BJ (cell line): Measurements from ENCODE around the gene PIK3C2B. TPM values are rescaled to one million over a fixed set of nuclear protein-coding genes. Genes with fewer than 3 reads are reported as not detected.

ENCODE experiments used
- CTCF ChIA-PET: fragments of 350-600 bp; formaldehyde crosslinking; extraction: SDS; loops from one replicate; lab custom pipeline; 2021; ENCODE audit warnings: antibody characterized with exemption, inconsistent platforms; lab: Yijun Ruan, JAX
- POLR2A ChIA-PET: fragments of 300-600 bp; sonication (Branson Sonifier 250); formaldehyde crosslinking; extraction: SDS; loops from one replicate; lab custom pipeline; 2021; ENCODE audit warnings: antibody characterized with exemption; lab: Charles Lee
- DNase-seq: peaks from one replicate; pipeline ENCODE4 v3.0.0-alpha.2; 2011; ENCODE audit warnings: low read depth
- H3K27me3 ChIP-seq: 2 replicates; pipeline ENCODE4 v1.6.0; 2011; ENCODE audit warnings: low read length; ENCODE audit not compliant: control insufficient read depth, insufficient read depth
- H3K36me3 ChIP-seq: 2 replicates; pipeline ENCODE4 v1.5.1; 2011; ENCODE audit warnings: low read length; ENCODE audit not compliant: control insufficient read depth, insufficient read depth
- H3K4me3 ChIP-seq: 2 replicates; pipeline ENCODE4 v1.5.1; 2011; ENCODE audit warnings: low read depth, mild to moderate bottlenecking, control low read depth, low read length
- polyA plus RNA-seq: library from polyadenylated mRNA; depleted of rRNA; stranded (reverse); fragments of >200 nt; gene quantifications from 2 replicates; pipeline ENCODE4 v1.2.3, GENCODE V29; 2011
- TF ChIP-seq, protein P1 (sequence below): IDR thresholded peaks from 2 replicates; pipeline ENCODE4 v1.5.1; 2011; ENCODE audit warnings: low read depth, mild to moderate bottlenecking, control low read depth, inconsistent platforms, low read length, moderate library complexity; ENCODE audit not compliant: insufficient read depth

PIK3C2B gene
- polyA plus RNA-seq, 1 experiment, result 7.9 TPM

DNA sequence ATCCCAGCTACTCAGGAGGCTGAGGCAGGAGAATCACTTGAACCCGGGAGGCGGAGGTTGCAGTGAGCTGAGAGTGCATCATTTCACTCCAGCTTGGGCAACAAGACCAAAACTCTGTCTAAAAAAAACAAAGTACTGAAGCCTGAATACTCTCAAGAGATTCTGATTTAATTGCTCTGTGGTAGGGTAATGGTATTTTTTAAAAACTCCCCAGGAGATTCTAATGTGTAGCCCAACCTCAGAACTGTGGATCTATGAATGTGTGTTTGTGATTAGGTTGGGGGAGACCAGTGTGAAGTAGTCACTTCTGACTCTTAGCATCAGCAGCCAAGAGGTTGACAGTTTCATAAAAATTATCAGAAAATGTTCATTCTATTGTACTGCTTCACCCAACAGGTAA lies 21.9 kb downstream of the PIK3C2B start:
- no peak for DNase-seq
- TF ChIP-seq, protein P1, sequence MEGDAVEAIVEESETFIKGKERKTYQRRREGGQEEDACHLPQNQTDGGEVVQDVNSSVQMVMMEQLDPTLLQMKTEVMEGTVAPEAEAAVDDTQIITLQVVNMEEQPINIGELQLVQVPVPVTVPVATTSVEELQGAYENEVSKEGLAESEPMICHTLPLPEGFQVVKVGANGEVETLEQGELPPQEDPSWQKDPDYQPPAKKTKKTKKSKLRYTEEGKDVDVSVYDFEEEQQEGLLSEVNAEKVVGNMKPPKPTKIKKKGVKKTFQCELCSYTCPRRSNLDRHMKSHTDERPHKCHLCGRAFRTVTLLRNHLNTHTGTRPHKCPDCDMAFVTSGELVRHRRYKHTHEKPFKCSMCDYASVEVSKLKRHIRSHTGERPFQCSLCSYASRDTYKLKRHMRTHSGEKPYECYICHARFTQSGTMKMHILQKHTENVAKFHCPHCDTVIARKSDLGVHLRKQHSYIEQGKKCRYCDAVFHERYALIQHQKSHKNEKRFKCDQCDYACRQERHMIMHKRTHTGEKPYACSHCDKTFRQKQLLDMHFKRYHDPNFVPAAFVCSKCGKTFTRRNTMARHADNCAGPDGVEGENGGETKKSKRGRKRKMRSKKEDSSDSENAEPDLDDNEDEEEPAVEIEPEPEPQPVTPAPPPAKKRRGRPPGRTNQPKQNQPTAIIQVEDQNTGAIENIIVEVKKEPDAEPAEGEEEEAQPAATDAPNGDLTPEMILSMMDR, result no peak
- ChIA-PET CTCF (interaction anchor here (1.4 to 3.5 kb wide), 2 partner anchors 9 to 27 kb away, joined by 3 to 15 read pairs; no protein-coding TSS in a partner anchor), POLR2A (no interaction called here)
- Histone ChIP-seq H3K27me3 (no peaks in the 10 kb centered on the region; the same call in 1 of the 2 replicates), H3K36me3 (no peaks in the 10 kb centered on the region), H3K4me3 (no peak overlapping the region)

- ChIA-PET POLR2A (no interaction called here), CTCF (interaction anchor here (3.5 kb wide), 1 partner anchor 26 kb away, joined by 15 read pairs; no protein-coding TSS in a partner anchor)
- DNase-seq, result no peak
- TF ChIP-seq, protein P1, result no peak
- no peaks in the 10 kb centered on the region; the same call in 1 of the 2 replicates for H3K27me3 ChIP-seq
- no peak overlapping the region for H3K4me3 ChIP-seq
- no peaks in the 10 kb centered on the region for H3K36me3 ChIP-seq
Observed at GRCh38 chr1:204471687-204472086, 22.9 kb downstream of the PIK3C2B start.

GRCh38 chr1:204469304-204469703 lies 25.3 kb downstream of the PIK3C2B start:
- H3K4me3 ChIP-seq, result no peak overlapping the region
- CTCF ChIA-PET, result interaction anchor here (1.4 kb wide), 1 partner anchor 24 kb away, joined by 5 read pairs; no protein-coding TSS in a partner anchor
- DNase-seq, result no peak
- POLR2A ChIA-PET, result no interaction called here
- TF ChIP-seq, protein P1, result no peak
- no peaks in the 10 kb centered on the region for H3K27me3 ChIP-seq
- H3K36me3 ChIP-seq, result no peaks in the 10 kb centered on the region

DNA sequence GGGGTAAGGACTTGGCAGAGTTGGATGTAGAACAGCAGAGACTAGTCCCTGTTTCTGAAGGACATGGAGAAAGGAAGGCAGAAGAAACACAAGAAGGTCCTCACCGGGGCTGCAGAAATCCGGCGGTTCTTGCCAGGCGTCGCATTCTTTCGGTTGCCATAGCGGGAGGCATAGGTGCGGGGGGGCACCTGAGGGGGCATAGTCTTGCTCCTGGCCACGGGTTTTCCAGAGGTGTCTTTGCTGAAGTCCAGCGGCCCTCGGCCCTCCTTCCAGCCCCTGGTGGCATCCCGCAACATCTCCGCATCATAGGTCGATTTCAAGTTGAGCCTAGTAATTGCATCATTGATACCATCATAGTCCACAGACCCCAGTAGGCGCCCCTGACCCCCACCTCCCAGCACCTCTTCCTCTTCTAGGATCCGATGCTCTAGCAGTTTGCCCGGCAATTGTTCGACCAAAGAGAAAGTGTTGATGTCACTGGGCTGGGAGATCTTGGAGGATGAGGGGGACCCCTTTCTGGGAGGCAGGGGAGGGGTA lies 25.8 kb downstream of the PIK3C2B start:
- no peak for DNase-seq
- ChIA-PET POLR2A (no interaction called here), CTCF (interaction anchor here (1.4 kb wide), 1 partner anchor 24 kb away, joined by 5 read pairs; no protein-coding TSS in a partner anchor)
- Histone ChIP-seq H3K36me3 (no peaks in the 10 kb centered on the region), H3K27me3 (no peaks in the 10 kb centered on the region), H3K4me3 (no peak overlapping the region)
- TF ChIP-seq, protein P1, result no peak

DNA sequence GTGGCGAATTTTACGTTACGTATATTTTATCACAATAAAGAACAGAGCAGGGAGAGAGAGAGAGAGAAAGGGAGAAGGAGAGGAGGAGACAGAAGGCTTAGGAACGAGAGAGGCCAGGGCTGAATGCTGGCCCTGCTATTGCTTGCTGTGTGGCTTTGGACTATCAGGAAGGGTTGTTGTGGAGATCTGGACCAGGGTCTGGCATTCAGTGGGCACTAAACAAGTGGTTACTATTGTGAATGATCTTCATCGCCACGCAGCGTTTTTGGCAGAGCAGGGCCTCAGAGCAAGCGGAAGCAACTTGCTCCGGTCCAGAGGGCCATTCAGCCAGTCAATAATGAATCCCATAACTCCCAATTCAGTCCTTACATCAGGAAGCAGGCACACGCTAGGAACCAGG lies 26.4 kb downstream of the PIK3C2B start:
- POLR2A ChIA-PET, result no interaction called here
- CTCF ChIA-PET, result interaction anchor here (1.6 kb wide), 1 partner anchor 24 kb away, joined by 3 read pairs; no protein-coding TSS in a partner anchor

More for the DNA sequence above, 26.4 kb downstream of the PIK3C2B start:
- Histone ChIP-seq H3K27me3 (no peaks in the 10 kb centered on the region), H3K4me3 (no peak overlapping the region), H3K36me3 (no peaks in the 10 kb centered on the region)
- DNase-seq, result no peak
- TF ChIP-seq, protein P1, result no peak
